GM23338 (cell line): ENCODE results near the gene TMEM150C. TPM values are rescaled to one million over a fixed set of nuclear protein-coding genes. Genes with fewer than 3 reads are reported as not detected.

Experiments used
- ATAC-seq: fragments of 200-7000 bp; cut with Tn5 transposase; 3 replicates; pipeline ENCODE4 v1.9.1; 2020
- DNase-seq: peaks from one replicate; pipeline ENCODE4 v3.0.0-alpha.2; 2015; ENCODE audit warnings: low spot score
- H2AFZ ChIP-seq: fragments of 200-600 bp; sonication (generic); 2 replicates; pipeline ENCODE4 v1.8.0; 2016; ENCODE audit warnings: antibody characterized with exemption, mild to moderate bottlenecking, moderate library complexity
- H3F3A ChIP-seq: fragments of 200-600 bp; sonication (generic); replicated peaks from 2 replicates; pipeline ENCODE4 v1.8.0; 2017; ENCODE audit warnings: antibody characterized with exemption, mixed run types, low read depth
- H3K27ac ChIP-seq: fragments of 200-600 bp; sonication (generic); 2 replicates; pipeline ENCODE4 v1.6.1; 2016; ENCODE audit warnings: low read depth
- H3K27me3 ChIP-seq: fragments of 200-600 bp; sonication (generic); 2 replicates; pipeline ENCODE4 v1.8.0; 2016; ENCODE audit warnings: mild to moderate bottlenecking, mixed run types, moderate library complexity; ENCODE audit not compliant: insufficient read depth
- H3K36me3 ChIP-seq: fragments of 200-600 bp; sonication (generic); 2 replicates; pipeline ENCODE4 v1.8.0; 2016; ENCODE audit warnings: mild to moderate bottlenecking; ENCODE audit not compliant: insufficient read depth
- H3K4me1 ChIP-seq: fragments of 200-600 bp; sonication (generic); 2 replicates; pipeline ENCODE4 v1.8.0; 2016; ENCODE audit warnings: mild to moderate bottlenecking, moderate library complexity; ENCODE audit not compliant: insufficient read depth
- H3K4me2 ChIP-seq: fragments of 200-600 bp; sonication (generic); 2 replicates; pipeline ENCODE4 v1.7.1; 2017; ENCODE audit warnings: mixed run types
- H3K4me3 ChIP-seq: fragments of 200-600 bp; sonication (generic); 2 replicates; pipeline ENCODE4 v1.6.1; 2016; ENCODE audit warnings: mixed run types
- H3K79me2 ChIP-seq: fragments of 200-600 bp; sonication (generic); replicated peaks from 2 replicates; pipeline ENCODE4 v1.8.0; 2017; ENCODE audit warnings: mild to moderate bottlenecking; ENCODE audit not compliant: insufficient read depth
- H3K9me2 ChIP-seq: fragments of 200-600 bp; sonication (generic); 2 replicates; pipeline ENCODE4 v1.8.0; 2017; ENCODE audit not compliant: insufficient read depth
- H4K20me1 ChIP-seq: fragments of 200-600 bp; sonication (generic); replicated peaks from 2 replicates; pipeline ENCODE4 v1.8.0; 2017; ENCODE audit warnings: mild to moderate bottlenecking; ENCODE audit not compliant: insufficient read depth
- H3K27ac Mint-ChIP-seq: 2 replicates; pipeline ENCODE4 v1.8.0; 2020; ENCODE audit warnings: inconsistent platforms, mild to moderate bottlenecking, moderate library complexity, mixed read lengths
- H3K27me3 Mint-ChIP-seq: 3 replicates; pipeline ENCODE4 v1.8.0; 2022; ENCODE audit warnings: low read depth, mild to moderate bottlenecking, moderate library complexity, mixed read lengths, inconsistent platforms; ENCODE audit not compliant: insufficient read depth, poor library complexity
- H3K36me3 Mint-ChIP-seq: 3 replicates; pipeline ENCODE4 v1.8.0; 2021; ENCODE audit warnings: low read depth, mild to moderate bottlenecking, inconsistent platforms, moderate library complexity, mixed read lengths
- H3K4me1 Mint-ChIP-seq: 3 replicates; pipeline ENCODE4 v1.8.0; 2020; ENCODE audit warnings: mild to moderate bottlenecking, inconsistent platforms, mixed read lengths
- H3K4me3 Mint-ChIP-seq: 3 replicates; pipeline ENCODE4 v1.8.0; 2021; ENCODE audit warnings: moderate library complexity, mild to moderate bottlenecking, inconsistent platforms, mixed read lengths
- H3K9me3 Mint-ChIP-seq: 3 replicates; pipeline ENCODE4 v1.8.0; 2020; ENCODE audit warnings: moderate library complexity, mild to moderate bottlenecking, inconsistent platforms, mixed read lengths
- CREB1 ChIP-seq: fragments of 250-450 bp; sonication (Bioruptor Pico); IDR thresholded peaks from 2 replicates; pipeline ENCODE4 v1.5.0; 2020; ENCODE audit warnings: low read depth, mild to moderate bottlenecking, moderate library complexity
- EZH2 ChIP-seq: fragments of 200-600 bp; sonication (generic); IDR thresholded peaks from one replicate; pipeline ENCODE4 v1.8.0; 2017; ENCODE audit warnings: antibody characterized with exemption, mild to moderate bottlenecking, low read depth; ENCODE audit not compliant: unreplicated experiment
- EZH2phosphoT487 ChIP-seq: fragments of 200-600 bp; sonication (generic); IDR thresholded peaks from one replicate; pipeline ENCODE4 v1.8.1; 2018; ENCODE audit warnings: antibody characterized with exemption; ENCODE audit not compliant: unreplicated experiment
- JUNB ChIP-seq: IDR thresholded peaks from one replicate; pipeline ENCODE4 v1.6.1; 2016; ENCODE audit warnings: antibody characterized with exemption; ENCODE audit not compliant: unreplicated experiment
- STAT1 ChIP-seq: IDR thresholded peaks from one replicate; pipeline ENCODE4 v1.6.1; 2016; ENCODE audit warnings: antibody characterized with exemption; ENCODE audit not compliant: unreplicated experiment
- ZNF331 ChIP-seq: fragments of 250-450 bp; sonication (Bioruptor Pico); IDR thresholded peaks from 2 replicates; pipeline ENCODE4 v1.5.0; 2020; ENCODE audit warnings: low read depth, mild to moderate bottlenecking, moderate library complexity
- polyA plus RNA-seq: library from polyadenylated mRNA; unstranded; fragments of >200 nt; fragmentation: Nextera tagmentation; extraction: Ambion mirVana; gene quantifications from 2 replicates; pipeline ENCODE4 v1.2.1, GENCODE V29; 2016
- total RNA-seq: library from RNA; depleted of rRNA; stranded (reverse); fragments of >200 nt; shearing (Covaris generic); gene quantifications from 2 replicates; pipeline ENCODE4 v1.2.3, GENCODE V29; 2014
- TF ChIP-seq, protein P1 (sequence below): fragments of 250-450 bp; sonication (Bioruptor Pico); IDR thresholded peaks from 2 replicates; pipeline ENCODE4 v1.5.0; 2020; ENCODE audit warnings: mild to moderate bottlenecking, moderate library complexity
- TF ChIP-seq, protein P2 (sequence below): IDR thresholded peaks from 2 replicates; pipeline ENCODE4 v1.6.1; 2016; ENCODE audit warnings: antibody characterized with exemption
- TF ChIP-seq, protein P3 (sequence below): IDR thresholded peaks from one replicate; pipeline ENCODE4 v1.6.1; 2018; ENCODE audit warnings: antibody characterized with exemption; ENCODE audit not compliant: unreplicated experiment
- TF ChIP-seq, protein P4 (sequence below), 2 experiments: fragments of 200-600 bp in 1 of 2; sonication (generic) in 1 of 2; conservative IDR thresholded peaks; 2 replicates each; pipeline versions ENCODE4 v1.5.1 to v1.6.1; 2016 to 2017; ENCODE audit warnings: antibody characterized with exemption in 2 of 2, low read depth in 2 of 2, mild to moderate bottlenecking in 2 of 2, moderate library complexity in 1 of 2

The TMEM150C gene
- total and polyA plus RNA-seq, 2 experiments from 2014 or later = 1.7 to 4.0 TPM

DNA sequence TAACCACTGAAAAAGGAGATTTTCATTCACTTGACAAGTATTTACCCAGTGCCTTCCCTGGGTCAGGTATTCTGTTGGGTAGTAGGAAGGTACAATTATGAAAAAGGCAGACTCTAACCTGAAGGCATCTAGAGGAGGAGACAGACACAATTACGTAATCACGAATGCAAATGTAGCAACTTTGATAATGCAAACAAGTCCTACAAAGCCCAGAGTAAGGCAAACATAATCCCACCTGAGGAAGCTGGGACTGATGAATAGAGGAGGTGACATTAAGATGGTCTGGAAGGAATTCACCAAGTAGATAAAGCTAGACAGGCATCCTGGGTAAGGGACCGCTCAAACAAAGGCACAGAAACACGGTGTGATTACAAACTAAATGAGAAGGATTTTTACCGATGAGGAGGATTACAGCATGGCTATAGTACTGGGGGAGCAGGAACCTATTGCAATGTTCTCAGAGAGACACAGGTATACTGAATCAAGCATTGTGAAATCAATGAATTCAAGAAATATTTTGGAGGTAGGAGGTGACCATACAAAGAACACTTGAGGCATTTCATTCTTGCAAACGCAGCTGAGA is 37.1 kb downstream of the TMEM150C start (continued):
- TF ChIP-seq, protein P1, sequence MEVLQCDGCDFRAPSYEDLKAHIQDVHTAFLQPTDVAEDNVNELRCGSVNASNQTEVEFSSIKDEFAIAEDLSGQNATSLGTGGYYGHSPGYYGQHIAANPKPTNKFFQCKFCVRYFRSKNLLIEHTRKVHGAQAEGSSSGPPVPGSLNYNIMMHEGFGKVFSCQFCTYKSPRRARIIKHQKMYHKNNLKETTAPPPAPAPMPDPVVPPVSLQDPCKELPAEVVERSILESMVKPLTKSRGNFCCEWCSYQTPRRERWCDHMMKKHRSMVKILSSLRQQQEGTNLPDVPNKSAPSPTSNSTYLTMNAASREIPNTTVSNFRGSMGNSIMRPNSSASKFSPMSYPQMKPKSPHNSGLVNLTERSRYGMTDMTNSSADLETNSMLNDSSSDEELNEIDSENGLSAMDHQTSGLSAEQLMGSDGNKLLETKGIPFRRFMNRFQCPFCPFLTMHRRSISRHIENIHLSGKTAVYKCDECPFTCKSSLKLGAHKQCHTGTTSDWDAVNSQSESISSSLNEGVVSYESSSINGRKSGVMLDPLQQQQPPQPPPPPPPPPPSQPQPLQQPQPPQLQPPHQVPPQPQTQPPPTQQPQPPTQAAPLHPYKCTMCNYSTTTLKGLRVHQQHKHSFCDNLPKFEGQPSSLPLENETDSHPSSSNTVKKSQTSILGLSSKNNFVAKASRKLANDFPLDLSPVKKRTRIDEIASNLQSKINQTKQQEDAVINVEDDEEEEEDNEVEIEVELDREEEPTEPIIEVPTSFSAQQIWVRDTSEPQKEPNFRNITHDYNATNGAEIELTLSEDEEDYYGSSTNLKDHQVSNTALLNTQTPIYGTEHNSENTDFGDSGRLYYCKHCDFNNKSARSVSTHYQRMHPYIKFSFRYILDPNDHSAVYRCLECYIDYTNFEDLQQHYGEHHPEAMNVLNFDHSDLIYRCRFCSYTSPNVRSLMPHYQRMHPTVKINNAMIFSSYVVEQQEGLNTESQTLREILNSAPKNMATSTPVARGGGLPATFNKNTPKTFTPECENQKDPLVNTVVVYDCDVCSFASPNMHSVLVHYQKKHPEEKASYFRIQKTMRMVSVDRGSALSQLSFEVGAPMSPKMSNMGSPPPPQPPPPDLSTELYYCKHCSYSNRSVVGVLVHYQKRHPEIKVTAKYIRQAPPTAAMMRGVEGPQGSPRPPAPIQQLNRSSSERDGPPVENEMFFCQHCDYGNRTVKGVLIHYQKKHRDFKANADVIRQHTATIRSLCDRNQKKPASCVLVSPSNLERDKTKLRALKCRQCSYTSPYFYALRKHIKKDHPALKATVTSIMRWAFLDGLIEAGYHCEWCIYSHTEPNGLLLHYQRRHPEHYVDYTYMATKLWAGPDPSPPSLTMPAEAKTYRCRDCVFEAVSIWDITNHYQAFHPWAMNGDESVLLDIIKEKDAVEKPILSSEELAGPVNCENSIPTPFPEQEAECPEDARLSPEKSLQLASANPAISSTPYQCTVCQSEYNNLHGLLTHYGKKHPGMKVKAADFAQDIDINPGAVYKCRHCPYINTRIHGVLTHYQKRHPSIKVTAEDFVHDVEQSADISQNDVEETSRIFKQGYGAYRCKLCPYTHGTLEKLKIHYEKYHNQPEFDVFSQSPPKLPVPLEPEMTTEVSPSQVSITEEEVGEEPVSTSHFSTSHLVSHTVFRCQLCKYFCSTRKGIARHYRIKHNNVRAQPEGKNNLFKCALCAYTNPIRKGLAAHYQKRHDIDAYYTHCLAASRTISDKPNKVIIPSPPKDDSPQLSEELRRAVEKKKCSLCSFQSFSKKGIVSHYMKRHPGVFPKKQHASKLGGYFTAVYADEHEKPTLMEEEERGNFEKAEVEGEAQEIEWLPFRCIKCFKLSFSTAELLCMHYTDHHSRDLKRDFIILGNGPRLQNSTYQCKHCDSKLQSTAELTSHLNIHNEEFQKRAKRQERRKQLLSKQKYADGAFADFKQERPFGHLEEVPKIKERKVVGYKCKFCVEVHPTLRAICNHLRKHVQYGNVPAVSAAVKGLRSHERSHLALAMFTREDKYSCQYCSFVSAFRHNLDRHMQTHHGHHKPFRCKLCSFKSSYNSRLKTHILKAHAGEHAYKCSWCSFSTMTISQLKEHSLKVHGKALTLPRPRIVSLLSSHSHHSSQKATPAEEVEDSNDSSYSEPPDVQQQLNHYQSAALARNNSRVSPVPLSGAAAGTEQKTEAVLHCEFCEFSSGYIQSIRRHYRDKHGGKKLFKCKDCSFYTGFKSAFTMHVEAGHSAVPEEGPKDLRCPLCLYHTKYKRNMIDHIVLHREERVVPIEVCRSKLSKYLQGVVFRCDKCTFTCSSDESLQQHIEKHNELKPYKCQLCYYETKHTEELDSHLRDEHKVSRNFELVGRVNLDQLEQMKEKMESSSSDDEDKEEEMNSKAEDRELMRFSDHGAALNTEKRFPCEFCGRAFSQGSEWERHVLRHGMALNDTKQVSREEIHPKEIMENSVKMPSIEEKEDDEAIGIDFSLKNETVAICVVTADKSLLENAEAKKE = no peak
- no peak for TF ChIP-seq ZNF331 (CRISPR knock-in tag)

DNA sequence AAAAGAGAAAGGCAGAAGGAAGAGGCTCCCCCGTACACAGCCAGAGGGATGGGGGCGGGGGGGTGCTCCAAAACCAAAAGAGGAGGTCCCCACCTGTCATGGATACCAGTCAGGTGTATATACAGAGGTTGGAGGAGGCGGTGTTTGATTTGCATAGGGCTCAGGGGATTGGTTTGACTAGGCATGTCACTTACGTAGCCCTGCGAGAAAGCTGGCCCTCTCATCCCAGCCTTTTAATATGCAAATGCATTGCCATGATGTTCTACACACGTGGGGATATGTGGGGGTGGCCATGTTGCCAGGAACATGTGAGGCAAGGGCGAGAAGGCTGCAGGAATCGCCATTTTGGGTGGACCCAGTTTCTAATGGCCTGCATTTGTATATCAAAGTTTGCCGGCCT is 38.6 kb downstream of the TMEM150C start:
- Histone ChIP-seq H3K27me3 (no peaks in the 10 kb centered on the region), H3K4me1 (peaks cover 25% of the 10 kb centered on the region), H3F3A (no peaks in the 10 kb centered on the region), H3K4me2 (no peak overlapping the region), H4K20me1 (no peaks in the 10 kb centered on the region), H3K27ac (no peak overlapping the region), H3K36me3 (no peaks in the 10 kb centered on the region), H2AFZ (no peak overlapping the region), H3K79me2 (no peaks in the 10 kb centered on the region), H3K9me2 (no peaks in the 10 kb centered on the region), H3K4me3 (no peak overlapping the region)
- H3K4me1 Mint-ChIP-seq = peaks cover 22% of the 10 kb centered on the region
- no peaks in the 10 kb centered on the region for H3K27me3 Mint-ChIP-seq
- no peak overlapping the region for H3K4me3 Mint-ChIP-seq
- DNase-seq = peak; percentile 48
- H3K36me3 Mint-ChIP-seq = no peaks in the 10 kb centered on the region
- no peak overlapping the region; the same call in 1 of the 2 replicates for H3K27ac Mint-ChIP-seq
- ATAC-seq = peak; percentile 58
- H3K9me3 Mint-ChIP-seq = no peaks in the 10 kb centered on the region
- no peak for TF ChIP-seq STAT1
- no peak for TF ChIP-seq CREB1
- no peak for TF ChIP-seq EZH2
- TF ChIP-seq, protein P2, sequence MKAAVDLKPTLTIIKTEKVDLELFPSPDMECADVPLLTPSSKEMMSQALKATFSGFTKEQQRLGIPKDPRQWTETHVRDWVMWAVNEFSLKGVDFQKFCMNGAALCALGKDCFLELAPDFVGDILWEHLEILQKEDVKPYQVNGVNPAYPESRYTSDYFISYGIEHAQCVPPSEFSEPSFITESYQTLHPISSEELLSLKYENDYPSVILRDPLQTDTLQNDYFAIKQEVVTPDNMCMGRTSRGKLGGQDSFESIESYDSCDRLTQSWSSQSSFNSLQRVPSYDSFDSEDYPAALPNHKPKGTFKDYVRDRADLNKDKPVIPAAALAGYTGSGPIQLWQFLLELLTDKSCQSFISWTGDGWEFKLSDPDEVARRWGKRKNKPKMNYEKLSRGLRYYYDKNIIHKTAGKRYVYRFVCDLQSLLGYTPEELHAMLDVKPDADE = no peak
- TF ChIP-seq, protein P3, sequence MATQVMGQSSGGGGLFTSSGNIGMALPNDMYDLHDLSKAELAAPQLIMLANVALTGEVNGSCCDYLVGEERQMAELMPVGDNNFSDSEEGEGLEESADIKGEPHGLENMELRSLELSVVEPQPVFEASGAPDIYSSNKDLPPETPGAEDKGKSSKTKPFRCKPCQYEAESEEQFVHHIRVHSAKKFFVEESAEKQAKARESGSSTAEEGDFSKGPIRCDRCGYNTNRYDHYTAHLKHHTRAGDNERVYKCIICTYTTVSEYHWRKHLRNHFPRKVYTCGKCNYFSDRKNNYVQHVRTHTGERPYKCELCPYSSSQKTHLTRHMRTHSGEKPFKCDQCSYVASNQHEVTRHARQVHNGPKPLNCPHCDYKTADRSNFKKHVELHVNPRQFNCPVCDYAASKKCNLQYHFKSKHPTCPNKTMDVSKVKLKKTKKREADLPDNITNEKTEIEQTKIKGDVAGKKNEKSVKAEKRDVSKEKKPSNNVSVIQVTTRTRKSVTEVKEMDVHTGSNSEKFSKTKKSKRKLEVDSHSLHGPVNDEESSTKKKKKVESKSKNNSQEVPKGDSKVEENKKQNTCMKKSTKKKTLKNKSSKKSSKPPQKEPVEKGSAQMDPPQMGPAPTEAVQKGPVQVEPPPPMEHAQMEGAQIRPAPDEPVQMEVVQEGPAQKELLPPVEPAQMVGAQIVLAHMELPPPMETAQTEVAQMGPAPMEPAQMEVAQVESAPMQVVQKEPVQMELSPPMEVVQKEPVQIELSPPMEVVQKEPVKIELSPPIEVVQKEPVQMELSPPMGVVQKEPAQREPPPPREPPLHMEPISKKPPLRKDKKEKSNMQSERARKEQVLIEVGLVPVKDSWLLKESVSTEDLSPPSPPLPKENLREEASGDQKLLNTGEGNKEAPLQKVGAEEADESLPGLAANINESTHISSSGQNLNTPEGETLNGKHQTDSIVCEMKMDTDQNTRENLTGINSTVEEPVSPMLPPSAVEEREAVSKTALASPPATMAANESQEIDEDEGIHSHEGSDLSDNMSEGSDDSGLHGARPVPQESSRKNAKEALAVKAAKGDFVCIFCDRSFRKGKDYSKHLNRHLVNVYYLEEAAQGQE = no peak
- TF ChIP-seq JUNB = no peak
- TF ChIP-seq, protein P4, sequence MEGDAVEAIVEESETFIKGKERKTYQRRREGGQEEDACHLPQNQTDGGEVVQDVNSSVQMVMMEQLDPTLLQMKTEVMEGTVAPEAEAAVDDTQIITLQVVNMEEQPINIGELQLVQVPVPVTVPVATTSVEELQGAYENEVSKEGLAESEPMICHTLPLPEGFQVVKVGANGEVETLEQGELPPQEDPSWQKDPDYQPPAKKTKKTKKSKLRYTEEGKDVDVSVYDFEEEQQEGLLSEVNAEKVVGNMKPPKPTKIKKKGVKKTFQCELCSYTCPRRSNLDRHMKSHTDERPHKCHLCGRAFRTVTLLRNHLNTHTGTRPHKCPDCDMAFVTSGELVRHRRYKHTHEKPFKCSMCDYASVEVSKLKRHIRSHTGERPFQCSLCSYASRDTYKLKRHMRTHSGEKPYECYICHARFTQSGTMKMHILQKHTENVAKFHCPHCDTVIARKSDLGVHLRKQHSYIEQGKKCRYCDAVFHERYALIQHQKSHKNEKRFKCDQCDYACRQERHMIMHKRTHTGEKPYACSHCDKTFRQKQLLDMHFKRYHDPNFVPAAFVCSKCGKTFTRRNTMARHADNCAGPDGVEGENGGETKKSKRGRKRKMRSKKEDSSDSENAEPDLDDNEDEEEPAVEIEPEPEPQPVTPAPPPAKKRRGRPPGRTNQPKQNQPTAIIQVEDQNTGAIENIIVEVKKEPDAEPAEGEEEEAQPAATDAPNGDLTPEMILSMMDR (conservative IDR thresholded peaks at IDR 0.05; ENCODE audit: low read depth in 2 of 2) = no peak
- TF ChIP-seq ZNF331 (CRISPR knock-in tag) = no peak
- no peak for TF ChIP-seq EZH2phosphoT487
